Effector memory CD8-positive, alpha-beta T cell (primary cell): ENCODE measurements around the gene MINDY4B.
"Not testable (repeated sequence)": the region's sequence is repeated elsewhere in the genome, so short reads cannot be mapped to it uniquely, and the experiment has no call there.

ENCODE experiments used
- ATAC-seq: fragments of 150-1000 bp; cut with Tn5 transposase; replicated peaks from 2 replicates; pipeline ENCODE4 v1.10.0; 2021; ENCODE audit warnings: mild to moderate bottlenecking, moderate library complexity
- DNase-seq, 3 experiments: peaks; one replicate each; pipeline ENCODE4 v3.0.0; 2021
- H3K27ac Mint-ChIP-seq, 2 donors: one replicate each; pipeline ENCODE4 v1.8.0; 2022; ENCODE audit warnings: mild to moderate bottlenecking in 2 of 2, mixed read lengths in 2 of 2, moderate library complexity in 2 of 2
- H3K27me3 Mint-ChIP-seq, 2 donors: one replicate each; pipeline ENCODE4 v1.8.0; 2022; ENCODE audit warnings: mixed read lengths in 2 of 2
- H3K36me3 Mint-ChIP-seq: one replicate; pipeline ENCODE4 v1.8.0; 2022; ENCODE audit warnings: mild to moderate bottlenecking, moderate library complexity, mixed read lengths; ENCODE audit not compliant: insufficient read depth
- H3K4me1 Mint-ChIP-seq, 2 donors: one replicate each; pipeline ENCODE4 v1.8.0; 2022; ENCODE audit warnings: low read depth in 2 of 2, mixed read lengths in 2 of 2
- H3K4me3 Mint-ChIP-seq, 2 donors: one replicate each; pipeline ENCODE4 v1.8.0; 2022; ENCODE audit warnings: mild to moderate bottlenecking in 2 of 2, mixed read lengths in 2 of 2, moderate library complexity in 2 of 2
- H3K9me3 Mint-ChIP-seq, 2 donors: one replicate each; pipeline ENCODE4 v1.8.0; 2022; ENCODE audit warnings: mixed read lengths in 2 of 2

Gene MINDY4B

GRCh38 chr3:150857936-150858335 lies 47.3 kb downstream of the MINDY4B start:
- ATAC-seq, H3K9me3 Mint-ChIP-seq, H3K4me3 Mint-ChIP-seq, DNase-seq, H3K27ac Mint-ChIP-seq, H3K36me3 Mint-ChIP-seq, H3K4me1 Mint-ChIP-seq: not testable (repeated sequence)
- peaks cover 37 to 51% of the 10 kb centered on the region in 2 donors for H3K27me3 Mint-ChIP-seq

- H3K27ac Mint-ChIP-seq = no peak overlapping the region
- DNase-seq (no peak), ATAC-seq (no peak)
- peaks cover 15 to 31% of the 10 kb centered on the region in 2 donors for H3K27me3 Mint-ChIP-seq
- H3K4me3 Mint-ChIP-seq = no peak overlapping the region
- no peaks in the 10 kb centered on the region for H3K36me3 Mint-ChIP-seq
- H3K9me3 Mint-ChIP-seq = no peaks in the 10 kb centered on the region
- H3K4me1 Mint-ChIP-seq = no peaks in the 10 kb centered on the region
Observed at GRCh38 chr3:150850191-150850590, 55.0 kb downstream of the MINDY4B start.

- H3K36me3 Mint-ChIP-seq = no peaks in the 10 kb centered on the region
- H3K27me3 Mint-ChIP-seq = peaks cover 13 to 25% of the 10 kb centered on the region in 2 donors
- H3K9me3 Mint-ChIP-seq = no peaks in the 10 kb centered on the region
- ATAC-seq (no peak), DNase-seq (no peak)
- no peak overlapping the region for H3K27ac Mint-ChIP-seq
- no peak overlapping the region for H3K4me3 Mint-ChIP-seq
- H3K4me1 Mint-ChIP-seq = no peaks in the 10 kb centered on the region
Observed at GRCh38 chr3:150848864-150849263, 56.4 kb downstream of the MINDY4B start.

- ATAC-seq (no peak), DNase-seq (no peak)
- no peaks in the 10 kb centered on the region for H3K36me3 Mint-ChIP-seq
- H3K27ac Mint-ChIP-seq = no peak overlapping the region
- H3K9me3 Mint-ChIP-seq = no peaks in the 10 kb centered on the region
- H3K27me3 Mint-ChIP-seq = peaks cover 23 to 33% of the 10 kb centered on the region in 2 donors
- H3K4me1 Mint-ChIP-seq = no peaks in the 10 kb centered on the region
- no peak overlapping the region for H3K4me3 Mint-ChIP-seq
Observed at GRCh38 chr3:150847433-150847832, 57.8 kb downstream of the MINDY4B start.

- Mint-ChIP-seq H3K4me1 (no peaks in the 10 kb centered on the region), H3K9me3 (no peaks in the 10 kb centered on the region), H3K27me3 (peaks cover 42 to 47% of the 10 kb centered on the region in 2 donors), H3K4me3 (no peak overlapping the region), H3K36me3 (no peaks in the 10 kb centered on the region), H3K27ac (no peak overlapping the region)
- DNase-seq (no peak), ATAC-seq (no peak)
Observed at GRCh38 chr3:150844484-150844883, 60.8 kb downstream of the MINDY4B start.

GRCh38 chr3:150843241-150843640 lies 62.0 kb downstream of the MINDY4B start:
- H3K9me3 Mint-ChIP-seq = no peaks in the 10 kb centered on the region

GRCh38 chr3:150840802-150841515 lies 64.3 kb downstream of the MINDY4B start:
- Mint-ChIP-seq H3K27ac (no peak overlapping the region), H3K4me1 (no peaks in the 10 kb centered on the region), H3K27me3 (peaks cover 63 to 74% of the 10 kb centered on the region in 2 donors), H3K9me3 (no peaks in the 10 kb centered on the region), H3K36me3 (no peaks in the 10 kb centered on the region), H3K4me3 (no peak overlapping the region)
- DNase-seq (no peak), ATAC-seq (no peak)

More at GRCh38 chr3:150843241-150843640, 62.0 kb downstream of the MINDY4B start:
- peaks cover 53 to 60% of the 10 kb centered on the region in 2 donors for H3K27me3 Mint-ChIP-seq
- H3K36me3 Mint-ChIP-seq = no peaks in the 10 kb centered on the region
- H3K27ac Mint-ChIP-seq = no peak overlapping the region
- H3K4me1 Mint-ChIP-seq = no peaks in the 10 kb centered on the region
- H3K4me3 Mint-ChIP-seq = no peak overlapping the region
- no peak for ATAC-seq
- DNase-seq = no peak

- Mint-ChIP-seq H3K4me1 (peaks cover 0 to 2% of the 10 kb centered on the region in 2 donors), H3K27me3 (peaks cover 25 to 29% of the 10 kb centered on the region in 2 donors), H3K27ac (no peak overlapping the region), H3K4me3 (no peak overlapping the region), H3K36me3 (peaks cover under 1% of the 10 kb centered on the region), H3K9me3 (no peaks in the 10 kb centered on the region)
- DNase-seq (no peak), ATAC-seq (no peak)
Observed at GRCh38 chr3:150830745-150831144, 74.5 kb downstream of the MINDY4B start.

- no peak for DNase-seq
- Mint-ChIP-seq H3K9me3 (no peaks in the 10 kb centered on the region), H3K27ac (no peak overlapping the region), H3K36me3 (peaks cover 3% of the 10 kb centered on the region), H3K4me3 (no peak overlapping the region), H3K4me1 (peaks cover 0 to 2% of the 10 kb centered on the region in 2 donors), H3K27me3 (peaks cover 25 to 29% of the 10 kb centered on the region in 2 donors)
- ATAC-seq = no peak
Observed at GRCh38 chr3:150830094-150830681, 75.1 kb downstream of the MINDY4B start.

- no peak for ATAC-seq
- Mint-ChIP-seq H3K9me3 (no peaks in the 10 kb centered on the region), H3K4me3 (no peak overlapping the region), H3K27me3 (peaks cover 25 to 29% of the 10 kb centered on the region in 2 donors), H3K27ac (no peak overlapping the region), H3K4me1 (peaks cover 0 to 2% of the 10 kb centered on the region in 2 donors), H3K36me3 (peaks cover 3% of the 10 kb centered on the region)
- DNase-seq = no peak
Observed at GRCh38 chr3:150829408-150829807, 75.8 kb downstream of the MINDY4B start.

GRCh38 chr3:150828997-150829396 lies 76.2 kb downstream of the MINDY4B start:
- DNase-seq (no peak), ATAC-seq (no peak)
- Mint-ChIP-seq H3K27me3 (peaks cover 25 to 31% of the 10 kb centered on the region in 2 donors), H3K27ac (no peak overlapping the region), H3K4me1 (peaks cover 0 to 2% of the 10 kb centered on the region in 2 donors), H3K36me3 (peaks cover 3% of the 10 kb centered on the region), H3K9me3 (no peaks in the 10 kb centered on the region), H3K4me3 (no peak overlapping the region)

GRCh38 chr3:150828261-150828660 lies 77.0 kb downstream of the MINDY4B start:
- H3K4me3 Mint-ChIP-seq = no peak overlapping the region
- H3K36me3 Mint-ChIP-seq = peaks cover 3% of the 10 kb centered on the region
- DNase-seq (no peak), ATAC-seq (no peak)
- H3K27ac Mint-ChIP-seq = no peak overlapping the region
- peaks cover 25 to 38% of the 10 kb centered on the region in 2 donors for H3K27me3 Mint-ChIP-seq
- H3K4me1 Mint-ChIP-seq = peaks cover 0 to 2% of the 10 kb centered on the region in 2 donors
- no peaks in the 10 kb centered on the region for H3K9me3 Mint-ChIP-seq

GRCh38 chr3:150826466-150827282 lies 78.6 kb downstream of the MINDY4B start:
- Mint-ChIP-seq H3K36me3 (peaks cover 3% of the 10 kb centered on the region), H3K9me3 (no peaks in the 10 kb centered on the region)

More at GRCh38 chr3:150826466-150827282, 78.6 kb downstream of the MINDY4B start:
- Mint-ChIP-seq H3K4me3 (no peak overlapping the region), H3K4me1 (peaks cover 0 to 2% of the 10 kb centered on the region in 2 donors), H3K27ac (no peak overlapping the region), H3K27me3 (peaks cover 25 to 44% of the 10 kb centered on the region in 2 donors)
- DNase-seq (no peak), ATAC-seq (no peak)
